DND-41 (cell line): Measurements from ENCODE around the gene AP3S1.
"Not testable (repeated sequence)": the region's sequence is repeated elsewhere in the genome, so short reads cannot be mapped to it uniquely, and the experiment has no call there.

Experiments used
- ATAC-seq: fragments of 200-7000 bp; cut with Tn5 transposase; 3 replicates; pipeline ENCODE4 v1.9.1; 2021; ENCODE audit warnings: low read depth; ENCODE audit not compliant: insufficient read depth
- DNase-seq: peaks from one replicate; pipeline ENCODE4 v3.0.0-alpha.2; 2020
- H2AFZ ChIP-seq: 2 replicates; pipeline ENCODE4 v1.6.0; 2012; ENCODE audit warnings: low read depth, low read length
- H3K27ac ChIP-seq: 2 replicates; pipeline ENCODE4 v1.5.1; 2012; ENCODE audit warnings: low read length, inconsistent platforms
- H3K27me3 ChIP-seq: fragments of 200-600 bp; sonication (generic); 2 replicates; pipeline ENCODE4 v1.6.0; 2012; ENCODE audit warnings: low read length, mild to moderate bottlenecking, inconsistent platforms; ENCODE audit not compliant: insufficient read depth, poor library complexity
- H3K36me3 ChIP-seq: 2 replicates; pipeline ENCODE4 v1.5.1; 2012; ENCODE audit warnings: low read length, inconsistent platforms; ENCODE audit not compliant: insufficient read depth
- H3K4me1 ChIP-seq: 2 replicates; pipeline ENCODE4 v1.5.1; 2012; ENCODE audit warnings: mild to moderate bottlenecking, low read length; ENCODE audit not compliant: insufficient read depth
- H3K4me2 ChIP-seq: 2 replicates; pipeline ENCODE4 v1.6.0; 2012; ENCODE audit warnings: mild to moderate bottlenecking, moderate library complexity, low read length, inconsistent platforms; ENCODE audit not compliant: insufficient read depth
- H3K4me3 ChIP-seq, 2 experiments: fragments of 200-600 bp in 1 of 2; shearing (Covaris generic) in 1 of 2; 2 replicates each; pipeline ENCODE4 v1.5.1; 2012 to 2016; ENCODE audit warnings: inconsistent platforms in 2 of 2, low read length in 2 of 2, mild to moderate bottlenecking in 2 of 2, low read depth in 1 of 2, moderate library complexity in 1 of 2
- H3K79me2 ChIP-seq: 2 replicates; pipeline ENCODE4 v1.6.0; 2012; ENCODE audit warnings: low read length, inconsistent platforms; ENCODE audit not compliant: insufficient read depth
- H3K9ac ChIP-seq: 2 replicates; pipeline ENCODE4 v1.6.0; 2012; ENCODE audit warnings: low read depth, mild to moderate bottlenecking, inconsistent platforms, low read length, moderate library complexity
- H3K9me3 ChIP-seq: 2 replicates; pipeline ENCODE4 v1.5.1; 2012; ENCODE audit warnings: low read length, moderate library complexity, mild to moderate bottlenecking, inconsistent platforms; ENCODE audit not compliant: insufficient read depth, severe bottlenecking
- H4K20me1 ChIP-seq: 2 replicates; pipeline ENCODE4 v1.6.0; 2012; ENCODE audit warnings: low read length; ENCODE audit not compliant: insufficient read depth
- EZH2 ChIP-seq: IDR thresholded peaks from 3 replicates; pipeline ENCODE4 v1.6.1; 2012; ENCODE audit warnings: borderline replicate concordance, low read depth, mild to moderate bottlenecking, moderate library complexity, low read length, inconsistent platforms; ENCODE audit not compliant: severe bottlenecking
- TF ChIP-seq, protein P1 (sequence below): IDR thresholded peaks from 2 replicates; pipeline ENCODE4 v1.5.1; 2012; ENCODE audit warnings: borderline replicate concordance, low read length, moderate library complexity, mild to moderate bottlenecking; ENCODE audit not compliant: poor library complexity, severe bottlenecking; ENCODE audit errors: extremely low read depth

AP3S1 gene

DNA sequence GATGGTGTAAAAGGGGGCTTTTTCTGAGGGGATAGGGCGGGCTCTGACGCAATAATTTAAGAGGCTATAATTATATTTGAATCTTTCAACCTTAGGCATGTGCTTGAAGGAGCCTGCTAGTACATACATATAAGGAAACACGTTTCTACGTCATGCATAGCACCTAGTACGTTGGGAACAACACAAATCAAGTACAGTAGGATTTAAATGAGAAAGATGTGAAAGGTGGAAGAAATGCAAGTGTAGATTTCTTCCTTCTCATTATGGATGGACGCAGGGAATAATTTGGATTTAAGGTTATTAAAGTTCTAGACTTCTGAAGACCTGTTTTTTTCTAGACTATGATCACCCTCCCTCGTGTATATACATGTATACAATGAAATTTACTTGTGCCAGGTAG, 24.3 kb upstream of the AP3S1 start:
- no peak for TF ChIP-seq EZH2
- TF ChIP-seq, protein P1, sequence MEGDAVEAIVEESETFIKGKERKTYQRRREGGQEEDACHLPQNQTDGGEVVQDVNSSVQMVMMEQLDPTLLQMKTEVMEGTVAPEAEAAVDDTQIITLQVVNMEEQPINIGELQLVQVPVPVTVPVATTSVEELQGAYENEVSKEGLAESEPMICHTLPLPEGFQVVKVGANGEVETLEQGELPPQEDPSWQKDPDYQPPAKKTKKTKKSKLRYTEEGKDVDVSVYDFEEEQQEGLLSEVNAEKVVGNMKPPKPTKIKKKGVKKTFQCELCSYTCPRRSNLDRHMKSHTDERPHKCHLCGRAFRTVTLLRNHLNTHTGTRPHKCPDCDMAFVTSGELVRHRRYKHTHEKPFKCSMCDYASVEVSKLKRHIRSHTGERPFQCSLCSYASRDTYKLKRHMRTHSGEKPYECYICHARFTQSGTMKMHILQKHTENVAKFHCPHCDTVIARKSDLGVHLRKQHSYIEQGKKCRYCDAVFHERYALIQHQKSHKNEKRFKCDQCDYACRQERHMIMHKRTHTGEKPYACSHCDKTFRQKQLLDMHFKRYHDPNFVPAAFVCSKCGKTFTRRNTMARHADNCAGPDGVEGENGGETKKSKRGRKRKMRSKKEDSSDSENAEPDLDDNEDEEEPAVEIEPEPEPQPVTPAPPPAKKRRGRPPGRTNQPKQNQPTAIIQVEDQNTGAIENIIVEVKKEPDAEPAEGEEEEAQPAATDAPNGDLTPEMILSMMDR, result no peak
- Histone ChIP-seq H3K79me2 (no peaks in the 10 kb centered on the region), H3K4me3 (no peak overlapping the region), H3K4me2 (no peak overlapping the region), H3K36me3 (no peaks in the 10 kb centered on the region), H4K20me1 (no peaks in the 10 kb centered on the region), H3K9ac (no peak overlapping the region), H3K9me3 (no peaks in the 10 kb centered on the region), H3K4me1 (no peaks in the 10 kb centered on the region), H2AFZ (no peak overlapping the region), H3K27ac (no peak overlapping the region), H3K27me3 (no peaks in the 10 kb centered on the region)
- no peak for ATAC-seq
- DNase-seq, result no peak

GRCh38 chr5:115818821-115819220, 22.9 kb upstream of the AP3S1 start:
- Histone ChIP-seq H3K4me2 (no peak overlapping the region), H3K4me1 (no peaks in the 10 kb centered on the region), H3K79me2 (no peaks in the 10 kb centered on the region), H3K4me3 (no peak overlapping the region), H3K27me3 (no peaks in the 10 kb centered on the region), H3K9ac (no peak overlapping the region), H3K9me3 (no peaks in the 10 kb centered on the region), H3K36me3 (no peaks in the 10 kb centered on the region), H2AFZ (no peak overlapping the region), H3K27ac (no peak overlapping the region), H4K20me1 (no peaks in the 10 kb centered on the region)
- ATAC-seq (no peak), DNase-seq (no peak)
- TF ChIP-seq EZH2, result no peak
- TF ChIP-seq, protein P1, result no peak

GRCh38 chr5:115820846-115821245, 20.9 kb upstream of the AP3S1 start:
- ATAC-seq, result no peak
- H3K9me3 ChIP-seq, result no peaks in the 10 kb centered on the region

GRCh38 chr5:115824983-115825382, 16.8 kb upstream of the AP3S1 start:
- H3K27me3 ChIP-seq, H3K4me2 ChIP-seq, H3K27ac ChIP-seq, H3K9ac ChIP-seq, H3K4me1 ChIP-seq, H3K4me3 ChIP-seq, H4K20me1 ChIP-seq, H3K9me3 ChIP-seq, H2AFZ ChIP-seq, ATAC-seq, DNase-seq, H3K79me2 ChIP-seq: not testable (repeated sequence)
- H3K36me3 ChIP-seq, result peaks cover 17% of the 10 kb centered on the region; the same call in 1 of the 2 replicates

More at GRCh38 chr5:115820846-115821245, 20.9 kb upstream of the AP3S1 start:
- Histone ChIP-seq H3K36me3 (no peaks in the 10 kb centered on the region), H4K20me1 (no peaks in the 10 kb centered on the region), H3K4me1 (no peaks in the 10 kb centered on the region), H2AFZ (no peak overlapping the region), H3K27me3 (no peaks in the 10 kb centered on the region), H3K4me2 (no peak overlapping the region), H3K79me2 (no peaks in the 10 kb centered on the region), H3K27ac (no peak overlapping the region), H3K4me3 (no peak overlapping the region), H3K9ac (no peak overlapping the region)
- no peak for TF ChIP-seq EZH2
- TF ChIP-seq, protein P1, result no peak
- no peak for DNase-seq
